ENCODE data around the gene GNLY.

The GNLY gene

GRCh38 chr2:85681776-85682175, 12.4 kb upstream of the GNLY start:
- H3K4me3 ChIP-seq (ENCODE audit: low read depth, low read length): no peak overlapping the region

- H3K4me3 ChIP-seq (ENCODE audit: low read depth, low read length): no peak overlapping the region
Observed at GRCh38 chr2:85682378-85682777, 11.8 kb upstream of the GNLY start.

GRCh38 chr2:85684380-85684779, 9.8 kb upstream of the GNLY start:
- no peak overlapping the region for H3K4me3 ChIP-seq (ENCODE audit: low read depth, low read length)

GRCh38 chr2:85684806-85685205, 9.4 kb upstream of the GNLY start:
- H3K4me3 ChIP-seq (ENCODE audit: low read depth, low read length): no peak overlapping the region

GRCh38 chr2:85690932-85691331, 3.2 kb upstream of the GNLY start:
- H3K4me3 ChIP-seq (ENCODE audit: low read depth, low read length): no peak overlapping the region

- H3K4me3 ChIP-seq (ENCODE audit: low read depth, low read length): no peak overlapping the region
Observed at GRCh38 chr2:85692039-85692645, 2.0 kb upstream of the GNLY start.

GRCh38 chr2:85695121-85695520, 963 bp downstream of the GNLY start:
- H3K4me3 ChIP-seq (ENCODE audit: low read depth, low read length): no peak overlapping the region

GRCh38 chr2:85695691-85696668, 1.8 kb downstream of the GNLY start:
- H3K4me3 ChIP-seq (ENCODE audit: low read depth, low read length): no peak overlapping the region

- H3K4me3 ChIP-seq (ENCODE audit: low read depth, low read length): no peak overlapping the region
Observed at GRCh38 chr2:85697096-85697495, 2.9 kb downstream of the GNLY start.

GRCh38 chr2:85697716-85698115, 3.6 kb downstream of the GNLY start:
- no peak overlapping the region for H3K4me3 ChIP-seq (ENCODE audit: low read depth, low read length)

- no peak overlapping the region for H3K4me3 ChIP-seq (ENCODE audit: low read depth, low read length)
Observed at GRCh38 chr2:85698184-85698879, 4.2 kb downstream of the GNLY start.

- H3K4me3 ChIP-seq (ENCODE audit: low read depth, low read length): no peak overlapping the region
Observed at GRCh38 chr2:85698880-85699254, 4.7 kb downstream of the GNLY start.

GRCh38 chr2:85699325-85699724, 5.2 kb downstream of the GNLY start:
- no peak overlapping the region for H3K4me3 ChIP-seq (ENCODE audit: low read depth, low read length)

GRCh38 chr2:85702172-85702571, 8.0 kb downstream of the GNLY start:
- H3K4me3 ChIP-seq (ENCODE audit: low read depth, low read length): no peak overlapping the region

GRCh38 chr2:85702800-85703199, 8.6 kb downstream of the GNLY start:
- no peak overlapping the region for H3K4me3 ChIP-seq (ENCODE audit: low read depth, low read length)

- H3K4me3 ChIP-seq (ENCODE audit: low read depth, low read length): no peak overlapping the region
Observed at GRCh38 chr2:85703329-85703728, 9.2 kb downstream of the GNLY start.

- no peak overlapping the region for H3K4me3 ChIP-seq (ENCODE audit: low read depth, low read length)
Observed at GRCh38 chr2:85704038-85704437, 9.9 kb downstream of the GNLY start.

GRCh38 chr2:85704800-85705679, 10.9 kb downstream of the GNLY start:
- H3K4me3 ChIP-seq (ENCODE audit: low read depth, low read length): no peak overlapping the region

GRCh38 chr2:85705680-85706039, 11.5 kb downstream of the GNLY start:
- no peak overlapping the region for H3K4me3 ChIP-seq (ENCODE audit: low read depth, low read length)

- H3K4me3 ChIP-seq (ENCODE audit: low read depth, low read length): no peak overlapping the region
Observed at GRCh38 chr2:85706063-85706462, 11.9 kb downstream of the GNLY start.

All from iPS-11a (cell line).